Motor neuron (in vitro differentiated cells): ENCODE measurements around the gene ARHGAP24. TPM values are rescaled to one million over a fixed set of nuclear protein-coding genes. Genes with fewer than 3 reads are reported as not detected.

Experiments used
- ATAC-seq, 8 experiments: fragments of 200-7000 bp; cut with Tn5 transposase; replicated peaks in 6 of 8; 2 replicates each; pipeline ENCODE4 v1.8.0; 2021; ENCODE audit warnings: mild to moderate bottlenecking in 8 of 8, moderate library complexity in 8 of 8
- H3K27ac ChIP-seq, 2 donors: fragments of 250-450 bp; sonication (Bioruptor Pico); 2 replicates each; pipeline ENCODE4 v1.9.0; 2021; ENCODE audit warnings: antibody characterized with exemption in 2 of 2, mild to moderate bottlenecking in 2 of 2, moderate library complexity in 1 of 2
- H3K4me1 ChIP-seq, 2 donors: fragments of 250-450 bp; sonication (Bioruptor Pico); replicated peaks in 1 of 2; 2 replicates each; pipeline ENCODE4 v1.6.1; 2021; ENCODE audit warnings: antibody characterized with exemption in 2 of 2, mild to moderate bottlenecking in 2 of 2, moderate library complexity in 1 of 2
- H3K4me3 ChIP-seq, 5 donors: fragments of 250-450 bp; sonication (Bioruptor Pico); 2 replicates each; pipeline ENCODE4 v1.9.0; 2021; ENCODE audit warnings: antibody characterized with exemption in 5 of 5, mild to moderate bottlenecking in 5 of 5, moderate library complexity in 4 of 5
- WGBS, 10 experiments: fragments of 450-650 bp; shearing (Covaris generic); methylation state at CpG; one replicate each; pipeline ENCODE4 v1.0.0; 2022; 5-methylcytosine and 5-hydroxymethylcytosine counted together
- in situ Hi-C, 9 experiments: fragments of 400-800 bp; cut with MboI; loops; one replicate each; pipeline ENCODE4 v1.15.0; 2021; ENCODE audit warnings: low sequenced_read_pairs in 9 of 9, low pct_unique_long_range_greater_than_20kb in 2 of 9; ENCODE audit not compliant: unreplicated experiment in 9 of 9
- total RNA-seq, 8 experiments: library from RNA; unstranded; fragments of 300-600 nt; gene quantifications; 2 replicates each; pipeline versions ENCODE4 v1.2.3 to v1.2.4, GENCODE V29; 2022

The ARHGAP24 gene
- 10 to 100 TPM in 2 of 8 experiments, 1 to 10 TPM in 5, under 1 TPM in 1; 0.67 to 17.6 (median 2.5) TPM for total RNA-seq

- H3K27ac ChIP-seq = peak within 1 kb of the TSS in 1 of 2 donors; percentile 37
- peaks cover 6% of the 10 kb centered on the region in 2 donors for H3K4me1 ChIP-seq
- peak; percentile 90 to 98 (median 93) for ATAC-seq
- WGBS, 10 experiments = 19 to 24% (median 20%) methylated on average over 4 to 9 of the region's 41 CpGs; no CpG with 5 or more reads in 7 of the 10 experiments
- peak within 1 kb of the TSS; percentile 37 to 59 (median 53) for H3K4me3 ChIP-seq
- in situ Hi-C loops = loop anchor here in 1 of 9 experiments (25.0 kb wide), 1 partner anchor 262 kb away; no protein-coding TSS in a partner anchor
These were observed at the start of gene ARHGAP24 for GRCh38 chr4:85474818-85475630. Gene ARHGAP24 (plus strand): TSS chr4:85475150.

DNA sequence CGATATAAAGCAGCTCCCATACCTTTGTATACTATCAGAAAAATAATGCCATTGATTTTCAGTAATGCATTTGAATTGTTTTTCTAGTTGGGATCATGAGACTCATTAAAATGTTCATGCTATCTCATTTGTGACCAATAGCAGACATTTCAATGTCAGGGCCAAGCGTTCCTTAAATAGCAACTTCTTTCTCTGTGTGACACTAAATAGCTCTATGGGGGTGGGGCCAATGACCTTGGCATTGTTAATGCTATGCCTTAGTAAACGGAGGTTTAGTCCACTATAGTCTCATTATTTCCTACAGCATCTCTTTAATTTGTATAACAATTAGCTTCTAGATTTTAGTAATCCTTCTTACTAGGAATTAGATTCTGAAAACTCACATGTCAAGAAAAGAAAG lies 48.6 kb upstream of the ARHGAP24 start:
- H3K4me3 ChIP-seq = no peak overlapping the region
- in situ Hi-C loops = no loop called here

GRCh38 chr4:85427123-85427522 lies 47.8 kb upstream of the ARHGAP24 start:
- no peak overlapping the region for H3K4me3 ChIP-seq
- in situ Hi-C loops = no loop called here
- ATAC-seq = no peak
- no peak overlapping the region for H3K27ac ChIP-seq
- 20 to 83% (median 63%) methylated on average over 1 of the region's 1 CpG; no CpG with 5 or more reads in 5 of the 10 experiments for WGBS, 10 experiments
- peaks cover 0 to 5% of the 10 kb centered on the region in 2 donors for H3K4me1 ChIP-seq

More for the DNA sequence above, 48.6 kb upstream of the ARHGAP24 start:
- 10 to 100% (median 63%) methylated on average over 1 to 3 of the region's 3 CpGs; no CpG with 5 or more reads in 1 of the 10 experiments for WGBS, 10 experiments
- ATAC-seq = peak in 2 of 8 experiments; percentile 30 to 52
- H3K27ac ChIP-seq = no peak overlapping the region
- H3K4me1 ChIP-seq = peaks cover 0 to 5% of the 10 kb centered on the region in 2 donors

- in situ Hi-C loops = no loop called here
- WGBS, 10 experiments = 71 to 100% (median 89%) methylated on average over 1 to 3 of the region's 3 CpGs; no CpG with 5 or more reads in 4 of the 10 experiments
- H3K4me1 ChIP-seq = peaks cover 0 to 5% of the 10 kb centered on the region in 2 donors
- no peak overlapping the region for H3K27ac ChIP-seq
- ATAC-seq = no peak
- H3K4me3 ChIP-seq = no peak overlapping the region
These were observed 44.7 kb upstream of the ARHGAP24 start for GRCh38 chr4:85430226-85430625.

GRCh38 chr4:85430697-85431096 lies 44.3 kb upstream of the ARHGAP24 start:
- H3K27ac ChIP-seq = no peak overlapping the region
- in situ Hi-C loops = no loop called here
- WGBS, 10 experiments = 58 to 74% (median 65%) methylated on average over 2 to 5 of the region's 5 CpGs; no CpG with 5 or more reads in 3 of the 10 experiments
- no peak for ATAC-seq
- H3K4me1 ChIP-seq = peaks cover 0 to 5% of the 10 kb centered on the region in 2 donors
- no peak overlapping the region for H3K4me3 ChIP-seq

DNA sequence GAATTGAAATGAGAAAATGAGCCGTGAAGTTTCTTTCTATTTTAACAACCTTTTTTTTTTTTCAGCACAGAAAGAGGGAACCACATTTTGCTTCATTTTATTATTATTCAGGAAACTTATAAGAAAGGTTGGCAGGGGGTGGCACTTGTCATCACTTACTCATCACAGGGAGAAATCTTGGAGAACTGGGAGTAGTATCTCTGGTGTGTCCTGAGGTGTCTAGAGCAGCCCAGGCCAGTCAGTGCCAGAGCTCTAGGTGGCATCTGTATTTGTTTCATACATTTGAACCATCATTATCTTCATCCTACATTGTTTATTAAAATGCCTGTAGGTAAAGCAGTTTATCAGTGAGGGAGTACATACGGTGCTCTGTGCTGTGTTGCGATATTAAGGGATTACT lies 43.8 kb upstream of the ARHGAP24 start:
- Histone ChIP-seq H3K27ac (no peak overlapping the region), H3K4me3 (no peak overlapping the region), H3K4me1 (peaks cover 0 to 4% of the 10 kb centered on the region in 2 donors)
- 57 to 100% (median 100%) methylated on average over 1 to 3 of the region's 3 CpGs; no CpG with 5 or more reads in 1 of the 10 experiments for WGBS, 10 experiments
- ATAC-seq = no peak
- in situ Hi-C loops = no loop called here

- H3K4me3 ChIP-seq = no peak overlapping the region
- H3K4me1 ChIP-seq = no peaks in the 10 kb centered on the region
- no peak for ATAC-seq
- in situ Hi-C loops = no loop called here
- WGBS, 10 experiments = 43 to 100% (median 74%) methylated on average over 1 of the region's 1 CpG; no CpG with 5 or more reads in 6 of the 10 experiments
- no peak overlapping the region for H3K27ac ChIP-seq
These were observed 43.0 kb upstream of the ARHGAP24 start for GRCh38 chr4:85431881-85432485.

DNA sequence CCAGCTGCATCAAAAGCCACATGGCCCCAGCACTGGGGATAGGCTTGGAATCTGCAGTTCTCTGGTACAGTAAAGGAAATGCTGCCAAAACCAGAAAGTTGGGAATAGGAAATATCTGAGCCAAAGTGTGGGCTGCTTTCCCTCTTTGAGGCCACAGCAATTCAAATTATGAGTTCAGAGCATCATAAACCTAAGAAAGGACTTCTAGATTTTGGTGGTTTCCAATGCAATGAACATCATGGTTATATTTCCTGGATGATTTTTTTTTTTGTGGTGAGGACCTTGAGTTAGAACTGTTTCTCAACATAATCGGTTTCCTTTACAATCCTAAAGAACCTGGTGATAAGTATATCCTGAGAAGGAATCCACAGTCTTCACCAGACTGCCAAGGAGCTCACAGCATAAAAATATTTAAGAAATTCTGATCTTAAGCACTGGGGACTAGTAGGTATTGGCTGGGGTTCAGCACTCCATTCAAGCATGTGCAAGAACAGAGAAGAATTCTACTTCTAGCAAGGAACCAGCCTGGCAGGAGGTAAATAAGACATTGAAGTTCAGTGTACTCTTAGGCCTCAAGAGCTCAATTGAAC lies 29.8 kb upstream of the ARHGAP24 start:
- no peak for ATAC-seq
- WGBS, 10 experiments = 57 to 100% (median 90%) methylated on average over 1 of the region's 1 CpG; no CpG with 5 or more reads in 5 of the 10 experiments
- in situ Hi-C loops = no loop called here
- no peak overlapping the region for H3K4me3 ChIP-seq
- H3K27ac ChIP-seq = no peak overlapping the region
- H3K4me1 ChIP-seq = peaks cover 0 to 4% of the 10 kb centered on the region in 2 donors

GRCh38 chr4:85446141-85446861 lies 28.6 kb upstream of the ARHGAP24 start:
- Histone ChIP-seq H3K27ac (no peak overlapping the region), H3K4me3 (no peak overlapping the region), H3K4me1 (peaks cover 0 to 4% of the 10 kb centered on the region in 2 donors)
- ATAC-seq = no peak
- in situ Hi-C loops = no loop called here
- WGBS, 10 experiments = 8 to 100% (median 65%) methylated on average over 1 to 2 of the region's 2 CpGs; no CpG with 5 or more reads in 1 of the 10 experiments

DNA sequence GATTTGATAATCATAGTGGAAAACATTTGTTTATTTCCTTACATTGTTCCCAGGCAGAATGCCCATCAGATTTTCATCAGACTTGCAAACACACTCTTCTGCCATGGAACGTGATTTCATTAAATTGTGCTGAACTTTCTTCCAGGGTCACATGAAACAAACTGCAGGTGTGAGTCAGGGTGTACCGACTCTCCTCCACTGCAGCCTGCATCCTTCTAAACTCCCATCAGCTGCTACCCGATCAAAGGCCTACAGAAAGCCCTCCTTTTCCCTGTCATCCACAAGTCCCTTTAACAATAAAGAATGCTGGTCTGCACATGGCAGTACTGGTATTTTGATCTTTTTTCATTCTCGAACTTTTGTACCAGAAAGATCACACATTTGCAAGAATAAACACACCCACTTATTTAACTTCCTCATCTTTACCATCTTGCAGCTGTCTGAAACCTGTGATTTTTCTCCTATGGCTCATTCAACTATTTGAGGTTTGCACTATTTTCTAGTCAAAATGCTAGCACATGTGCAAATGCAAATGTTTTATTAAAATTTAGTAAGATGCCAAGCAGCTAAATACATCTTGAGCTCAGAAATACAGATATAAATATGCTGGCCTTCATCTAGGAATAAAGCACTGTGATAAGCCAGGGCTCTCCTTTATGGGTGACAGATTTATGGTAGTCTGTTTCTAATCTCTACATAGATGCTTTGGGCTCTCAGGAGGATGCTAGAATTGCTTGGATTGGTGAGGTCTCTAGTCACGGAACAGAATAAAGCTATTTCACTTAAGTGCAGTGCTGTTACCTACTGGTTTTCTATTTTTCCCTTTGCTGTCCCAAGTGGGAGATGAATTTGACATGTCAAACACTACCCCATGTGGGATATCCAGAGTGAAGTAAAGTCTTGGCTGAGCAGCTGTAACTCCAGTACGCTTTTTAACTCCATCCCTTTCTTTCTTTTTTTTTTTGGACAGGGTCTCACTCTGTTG lies 25.8 kb upstream of the ARHGAP24 start:
- peak in 5 of 8 experiments; percentile 15 to 57 (median 38) for ATAC-seq
- in situ Hi-C loops = no loop called here
- Histone ChIP-seq H3K27ac (no peak overlapping the region), H3K4me1 (peaks cover 0 to 4% of the 10 kb centered on the region in 2 donors), H3K4me3 (no peak overlapping the region)
- WGBS, 10 experiments = 44 to 84% (median 76%) methylated on average over 2 to 6 of the region's 6 CpGs; no CpG with 5 or more reads in 1 of the 10 experiments

- 11 to 83% (median 60%) methylated on average over 2 to 3 of the region's 3 CpGs; no CpG with 5 or more reads in 4 of the 10 experiments for WGBS, 10 experiments
- Histone ChIP-seq H3K27ac (no peak overlapping the region), H3K4me1 (peaks cover 0 to 4% of the 10 kb centered on the region in 2 donors), H3K4me3 (no peak overlapping the region)
- ATAC-seq = peak in 6 of 8 experiments; percentile 24 to 70 (median 58)
- in situ Hi-C loops = loop anchor here in 1 of 9 experiments (25.0 kb wide), 1 partner anchor 285 kb away; no protein-coding TSS in a partner anchor
These were observed 22.8 kb upstream of the ARHGAP24 start for GRCh38 chr4:85452058-85452731.
